ENCODE data around the gene ESYT2. TPM values are rescaled to one million over a fixed set of nuclear protein-coding genes. Genes with fewer than 3 reads are reported as not detected.

The ESYT2 gene
- total RNA-seq, 1 donor from 2014 or later: 60.9 TPM

DNA sequence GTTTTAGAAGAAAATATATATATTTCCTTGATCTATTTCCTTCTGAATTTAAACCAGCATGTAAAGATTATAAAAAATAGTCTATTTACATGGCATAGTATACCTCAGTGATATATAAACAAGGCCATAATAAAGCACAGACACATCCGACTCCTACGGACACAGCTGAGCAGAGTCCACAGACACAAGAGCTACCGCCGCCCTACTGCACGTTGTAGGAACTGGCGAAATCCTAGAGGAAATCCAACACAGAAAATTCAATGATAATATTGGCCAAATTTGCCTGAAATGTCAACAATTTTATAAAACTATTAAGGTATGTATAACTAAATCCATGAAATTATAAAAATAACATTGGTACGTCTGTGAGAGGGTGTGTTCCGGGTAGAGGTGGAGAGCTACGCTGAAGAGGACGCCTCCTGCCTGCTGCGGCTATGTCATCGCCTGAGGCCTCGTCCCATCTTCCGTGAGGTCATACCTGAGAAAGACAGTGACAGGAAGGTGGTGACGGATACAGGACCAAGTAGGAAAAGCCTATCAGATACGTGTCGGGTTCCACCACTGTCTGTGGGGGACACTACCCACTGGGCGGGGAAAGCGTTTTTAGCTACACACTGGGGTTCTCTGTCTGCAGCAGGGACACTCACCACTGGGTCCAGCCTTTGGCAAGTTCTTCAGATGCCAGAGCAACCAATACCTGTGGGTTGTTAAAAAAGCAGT, 95.4 kb downstream of the ESYT2 start:
- Histone ChIP-seq H3K4me3 (ENCODE audit: insufficient read depth, low read depth, low read length) (no peak overlapping the region), H3K9me3 (ENCODE audit: insufficient read depth, low read depth, low read length) (no peaks in the 10 kb centered on the region), H3K27ac (ENCODE audit: low read depth, low read length) (no peak overlapping the region), H3K36me3 (ENCODE audit: insufficient read depth, low read length) (peaks cover 35% of the 10 kb centered on the region), H3K4me1 (ENCODE audit: insufficient read depth, low read length) (no peaks in the 10 kb centered on the region), H4K20me1 (ENCODE audit: insufficient read depth, low read length) (no peaks in the 10 kb centered on the region), H2AFZ (ENCODE audit: low read depth, low read length) (no peak overlapping the region), H3K4me2 (ENCODE audit: low read length) (no peak overlapping the region), H3K27me3 (ENCODE audit: insufficient read depth, low read length) (no peaks in the 10 kb centered on the region), H3K9ac (ENCODE audit: low read length) (no peak overlapping the region), H3K79me2 (ENCODE audit: insufficient read depth, low read length) (peaks cover under 1% of the 10 kb centered on the region)
- peak overlapping the region; percentile 45 for H3K4me3 Mint-ChIP-seq (ENCODE audit: unreplicated experiment)
- no peaks in the 10 kb centered on the region for H3K9me3 Mint-ChIP-seq (ENCODE audit: unreplicated experiment)
- TF ChIP-seq, protein P1, sequence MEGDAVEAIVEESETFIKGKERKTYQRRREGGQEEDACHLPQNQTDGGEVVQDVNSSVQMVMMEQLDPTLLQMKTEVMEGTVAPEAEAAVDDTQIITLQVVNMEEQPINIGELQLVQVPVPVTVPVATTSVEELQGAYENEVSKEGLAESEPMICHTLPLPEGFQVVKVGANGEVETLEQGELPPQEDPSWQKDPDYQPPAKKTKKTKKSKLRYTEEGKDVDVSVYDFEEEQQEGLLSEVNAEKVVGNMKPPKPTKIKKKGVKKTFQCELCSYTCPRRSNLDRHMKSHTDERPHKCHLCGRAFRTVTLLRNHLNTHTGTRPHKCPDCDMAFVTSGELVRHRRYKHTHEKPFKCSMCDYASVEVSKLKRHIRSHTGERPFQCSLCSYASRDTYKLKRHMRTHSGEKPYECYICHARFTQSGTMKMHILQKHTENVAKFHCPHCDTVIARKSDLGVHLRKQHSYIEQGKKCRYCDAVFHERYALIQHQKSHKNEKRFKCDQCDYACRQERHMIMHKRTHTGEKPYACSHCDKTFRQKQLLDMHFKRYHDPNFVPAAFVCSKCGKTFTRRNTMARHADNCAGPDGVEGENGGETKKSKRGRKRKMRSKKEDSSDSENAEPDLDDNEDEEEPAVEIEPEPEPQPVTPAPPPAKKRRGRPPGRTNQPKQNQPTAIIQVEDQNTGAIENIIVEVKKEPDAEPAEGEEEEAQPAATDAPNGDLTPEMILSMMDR (IDR thresholded peaks at IDR 0.05; ENCODE audit: insufficient read depth, low read depth, low read length): no peak
- TF ChIP-seq EZH2 (IDR thresholded peaks at IDR 0.05; ENCODE audit: insufficient read depth, low read length): no peak
- peaks cover 18% of the 10 kb centered on the region for H3K36me3 Mint-ChIP-seq (ENCODE audit: low read depth, unreplicated experiment)
- DNase-seq (ENCODE audit: low read depth) (no peak), FAIRE-seq (no peak)
- H3K27ac Mint-ChIP-seq (ENCODE audit: unreplicated experiment): no peak overlapping the region
- no peaks in the 10 kb centered on the region for H3K27me3 Mint-ChIP-seq (ENCODE audit: low read depth, unreplicated experiment)
- H3K4me1 Mint-ChIP-seq (ENCODE audit: low read depth, unreplicated experiment): peaks cover 13% of the 10 kb centered on the region

DNA sequence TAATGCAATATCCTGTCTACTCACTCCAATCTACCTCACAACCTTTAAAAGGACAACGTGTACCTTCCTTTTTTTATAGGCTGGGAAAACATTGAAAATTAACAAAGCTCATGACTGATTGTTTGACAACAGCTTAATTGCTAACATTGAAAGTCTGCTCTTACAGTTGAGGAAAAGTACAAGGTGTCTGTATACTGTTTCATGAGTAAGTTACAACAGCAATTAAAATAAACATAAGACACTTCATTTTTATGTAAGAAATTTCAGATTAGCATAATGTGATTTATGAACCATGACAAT, 96.1 kb downstream of the ESYT2 start:
- no peak overlapping the region for H3K27ac ChIP-seq (ENCODE audit: low read depth, low read length)
- FAIRE-seq (no peak), DNase-seq (ENCODE audit: low read depth) (no peak)
- no peaks in the 10 kb centered on the region for H3K4me1 ChIP-seq (ENCODE audit: insufficient read depth, low read length)
- H3K4me3 Mint-ChIP-seq (ENCODE audit: unreplicated experiment): no peak overlapping the region
- no peak overlapping the region for H3K4me2 ChIP-seq (ENCODE audit: low read length)
- no peaks in the 10 kb centered on the region for H3K27me3 Mint-ChIP-seq (ENCODE audit: low read depth, unreplicated experiment)
- H3K36me3 ChIP-seq (ENCODE audit: insufficient read depth, low read length): peaks cover 35% of the 10 kb centered on the region
- no peaks in the 10 kb centered on the region for H3K9me3 ChIP-seq (ENCODE audit: insufficient read depth, low read depth, low read length)
- no peak overlapping the region for H3K9ac ChIP-seq (ENCODE audit: low read length)
- H3K27me3 ChIP-seq (ENCODE audit: insufficient read depth, low read length): no peaks in the 10 kb centered on the region
- H3K9me3 Mint-ChIP-seq (ENCODE audit: unreplicated experiment): no peaks in the 10 kb centered on the region
- no peaks in the 10 kb centered on the region for H3K79me2 ChIP-seq (ENCODE audit: insufficient read depth, low read length)
- H3K4me3 ChIP-seq (ENCODE audit: insufficient read depth, low read depth, low read length): no peak overlapping the region
- H2AFZ ChIP-seq (ENCODE audit: low read depth, low read length): no peak overlapping the region
- H4K20me1 ChIP-seq (ENCODE audit: insufficient read depth, low read length): no peaks in the 10 kb centered on the region
- H3K4me1 Mint-ChIP-seq (ENCODE audit: low read depth, unreplicated experiment): peaks cover 12% of the 10 kb centered on the region
- H3K36me3 Mint-ChIP-seq (ENCODE audit: low read depth, unreplicated experiment): peaks cover 18% of the 10 kb centered on the region
- TF ChIP-seq EZH2 (IDR thresholded peaks at IDR 0.05; ENCODE audit: insufficient read depth, low read length): no peak
- TF ChIP-seq, protein P1 (IDR thresholded peaks at IDR 0.05; ENCODE audit: insufficient read depth, low read depth, low read length): no peak
- H3K27ac Mint-ChIP-seq (ENCODE audit: unreplicated experiment): no peak overlapping the region

DNA sequence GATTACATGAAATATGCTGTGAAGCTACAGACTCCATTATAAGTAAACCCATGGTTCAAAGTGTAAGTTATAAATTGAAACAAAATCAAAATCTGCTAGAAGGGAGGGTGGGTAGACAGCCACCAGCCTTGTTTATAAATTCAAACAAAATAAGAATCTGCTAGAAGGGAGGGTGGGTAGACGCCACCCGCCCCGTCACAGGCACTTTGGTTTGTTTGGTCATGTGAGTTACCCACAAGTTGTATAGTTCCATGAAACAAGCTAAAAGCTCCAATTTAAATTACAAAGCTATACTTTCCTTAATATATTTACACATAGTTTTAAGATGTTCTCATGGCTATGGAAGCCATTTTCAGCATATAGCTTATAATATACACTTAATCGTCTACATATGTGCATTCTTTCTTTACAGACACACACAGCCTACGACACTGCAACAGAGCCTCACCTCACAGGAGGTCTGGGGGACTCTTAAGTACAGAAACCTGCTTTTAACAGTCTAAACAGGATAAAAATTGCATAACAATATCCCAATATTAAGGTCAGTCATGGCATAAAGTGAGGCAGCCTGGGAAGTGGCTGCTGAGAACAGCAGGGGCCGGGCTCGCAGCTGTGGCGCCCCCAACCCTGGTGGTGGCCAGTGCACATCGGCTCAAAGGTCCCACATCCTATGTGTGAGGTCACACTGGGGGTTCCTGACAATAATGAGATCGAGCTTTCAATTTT, 96.7 kb downstream of the ESYT2 start:
- peaks cover 18% of the 10 kb centered on the region for H3K36me3 Mint-ChIP-seq (ENCODE audit: low read depth, unreplicated experiment)
- H3K9me3 ChIP-seq (ENCODE audit: insufficient read depth, low read depth, low read length): no peaks in the 10 kb centered on the region
- H3K9me3 Mint-ChIP-seq (ENCODE audit: unreplicated experiment): no peaks in the 10 kb centered on the region
- FAIRE-seq (no peak), DNase-seq (ENCODE audit: low read depth) (no peak)
- no peak overlapping the region for H2AFZ ChIP-seq (ENCODE audit: low read depth, low read length)
- no peaks in the 10 kb centered on the region for H3K27me3 ChIP-seq (ENCODE audit: insufficient read depth, low read length)
- H3K4me2 ChIP-seq (ENCODE audit: low read length): no peak overlapping the region
- no peak overlapping the region for H3K27ac ChIP-seq (ENCODE audit: low read depth, low read length)
- H3K27me3 Mint-ChIP-seq (ENCODE audit: low read depth, unreplicated experiment): no peaks in the 10 kb centered on the region
- TF ChIP-seq EZH2 (IDR thresholded peaks at IDR 0.05; ENCODE audit: insufficient read depth, low read length): no peak
- TF ChIP-seq, protein P1 (IDR thresholded peaks at IDR 0.05; ENCODE audit: insufficient read depth, low read depth, low read length): no peak
- H3K4me1 ChIP-seq (ENCODE audit: insufficient read depth, low read length): no peaks in the 10 kb centered on the region
- no peak overlapping the region for H3K9ac ChIP-seq (ENCODE audit: low read length)
- H3K4me1 Mint-ChIP-seq (ENCODE audit: low read depth, unreplicated experiment): peaks cover 11% of the 10 kb centered on the region
- H3K4me3 ChIP-seq (ENCODE audit: insufficient read depth, low read depth, low read length): no peak overlapping the region
- H4K20me1 ChIP-seq (ENCODE audit: insufficient read depth, low read length): no peaks in the 10 kb centered on the region
- H3K4me3 Mint-ChIP-seq (ENCODE audit: unreplicated experiment): no peak overlapping the region
- H3K36me3 ChIP-seq (ENCODE audit: insufficient read depth, low read length): peaks cover 35% of the 10 kb centered on the region
- no peaks in the 10 kb centered on the region for H3K79me2 ChIP-seq (ENCODE audit: insufficient read depth, low read length)
- no peak overlapping the region for H3K27ac Mint-ChIP-seq (ENCODE audit: unreplicated experiment)

Measured in astrocyte (in vitro differentiated cells and primary cell).